GM18517 (cell line): ENCODE data around the gene LRRC28.
A peak's percentile ranks its signal among the peaks of the same experiment; 100 is the strongest.
"Not testable (repeated sequence)": the region's sequence is repeated elsewhere in the genome, so short reads cannot be mapped to it uniquely, and the experiment has no call there.

Experiments
- ATAC-seq: cut with Tn5 transposase; IDR thresholded peaks from one replicate; pipeline ENCODE4 v1.9.1; 2021; ENCODE audit warnings: mild to moderate bottlenecking, moderate library complexity; ENCODE audit not compliant: unreplicated experiment

LRRC28 gene

DNA sequence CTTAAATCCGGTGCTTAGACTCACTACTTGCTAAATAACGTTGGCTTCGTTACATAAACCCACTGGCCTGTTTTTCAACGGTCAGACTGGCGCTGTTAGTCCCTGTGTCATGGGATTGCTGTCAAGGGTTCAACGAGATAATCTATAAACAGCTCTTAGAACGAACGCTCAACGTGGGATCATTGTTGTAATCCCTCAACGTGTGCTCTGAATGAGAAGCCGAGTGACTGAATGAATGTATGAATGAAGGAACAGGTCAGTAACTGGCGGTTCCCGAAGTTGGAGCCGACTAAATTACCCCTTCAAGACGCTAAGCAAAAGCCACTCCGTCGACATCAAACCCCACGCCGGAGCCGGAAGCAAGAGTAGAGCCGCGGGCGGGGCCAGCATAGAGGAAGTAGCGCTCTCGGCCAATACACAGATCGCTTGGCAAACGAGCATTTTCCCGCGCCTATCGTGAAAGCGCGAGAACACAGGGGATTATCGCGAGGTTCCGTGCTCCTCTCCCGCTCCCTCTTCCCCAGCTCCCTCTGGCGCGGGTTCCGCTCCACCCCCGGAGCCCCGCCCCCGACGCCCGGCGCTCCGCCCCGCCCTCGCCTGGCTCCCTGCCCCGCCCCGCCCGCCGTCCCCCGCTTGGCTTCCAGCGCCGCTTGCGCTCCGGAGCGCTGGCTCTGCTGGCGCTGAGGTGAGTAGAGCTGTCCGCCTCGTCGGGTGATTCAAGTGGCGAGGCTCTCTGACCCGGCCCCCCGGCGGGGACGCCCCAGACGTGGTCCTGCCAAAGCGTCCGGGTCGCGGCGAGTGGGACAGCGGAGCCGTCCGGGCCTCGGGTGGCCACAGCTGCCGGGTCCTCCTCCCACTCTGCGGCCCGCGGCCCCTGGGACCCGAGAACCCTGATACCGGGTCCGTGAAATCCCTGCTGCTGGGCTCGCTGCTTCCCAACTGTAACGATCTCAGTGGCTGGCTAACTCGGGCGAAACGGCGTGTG lies at the start of gene LRRC28:
LRRC28 (plus strand) TSS at position 625 of the 985 bp plus-strand sequence. CDS start 4,477 bp downstream, outside the sequence.
- peak; percentile 96 for ATAC-seq

GRCh38 chr15:99202176-99202552 lies 49.1 kb upstream of the LRRC28 start:
- no peak for ATAC-seq

- ATAC-seq, result no peak
These were observed 43.6 kb upstream of the LRRC28 start for GRCh38 chr15:99207672-99208071.

DNA sequence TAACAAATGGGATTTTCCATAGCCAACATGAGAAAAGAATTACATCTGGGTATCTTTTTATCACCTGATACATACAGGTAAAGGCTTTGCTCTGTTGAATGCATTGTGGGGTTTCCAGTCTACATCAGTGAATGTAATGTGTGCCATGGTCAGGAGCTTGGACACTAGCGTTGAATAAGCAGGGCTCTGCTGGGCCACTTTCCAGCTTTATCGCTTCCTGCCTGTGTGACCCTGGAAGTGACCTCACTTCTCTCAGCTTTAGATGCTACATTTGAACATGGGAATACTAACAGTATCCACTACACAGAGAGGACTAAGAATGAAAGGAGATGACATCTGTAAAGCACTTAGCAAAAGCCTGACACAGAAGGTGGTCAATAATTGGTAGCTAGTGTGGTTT lies 42.0 kb upstream of the LRRC28 start:
- no peak for ATAC-seq

DNA sequence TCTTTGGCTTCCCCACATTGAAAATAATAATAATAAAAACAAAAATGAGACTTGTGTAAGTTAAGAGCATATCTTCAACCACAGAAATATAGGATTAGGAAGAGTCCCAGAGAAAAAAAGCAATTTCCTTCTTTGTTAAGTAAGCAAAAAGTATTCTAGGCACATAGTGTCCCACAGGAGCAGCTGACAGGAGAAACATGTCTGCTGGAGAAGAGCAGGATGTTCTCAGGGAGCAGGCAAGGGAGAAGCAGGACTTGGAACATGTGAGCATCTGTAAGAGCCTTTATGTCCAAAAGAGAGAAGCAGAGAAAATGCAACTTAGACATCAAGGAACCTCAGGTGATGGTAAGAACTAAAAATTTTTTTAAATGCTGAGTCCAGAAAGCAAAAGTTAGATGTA lies 40.9 kb upstream of the LRRC28 start:
- no peak for ATAC-seq

DNA sequence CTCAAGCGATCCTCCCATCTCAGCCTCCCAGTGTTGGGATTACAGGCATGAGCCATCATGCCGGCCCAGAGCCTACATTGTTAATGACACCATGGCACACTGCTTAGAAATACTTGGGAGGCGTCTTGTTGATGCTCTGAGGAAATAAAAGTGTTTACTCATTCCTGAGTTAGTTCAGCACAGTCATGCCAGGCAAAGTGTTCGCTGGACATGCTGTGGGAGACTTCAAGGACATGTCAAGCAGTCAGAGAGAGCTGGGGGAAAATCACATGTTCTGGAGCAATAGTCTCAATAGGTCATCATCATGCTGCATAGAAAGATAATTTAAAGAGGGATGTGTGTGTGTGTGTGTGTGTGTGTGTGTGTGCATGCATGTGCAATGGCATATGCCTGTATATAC lies 39.4 kb upstream of the LRRC28 start:
- no peak for ATAC-seq

GRCh38 chr15:99212406-99212805 lies 38.9 kb upstream of the LRRC28 start:
- ATAC-seq, result no peak

DNA sequence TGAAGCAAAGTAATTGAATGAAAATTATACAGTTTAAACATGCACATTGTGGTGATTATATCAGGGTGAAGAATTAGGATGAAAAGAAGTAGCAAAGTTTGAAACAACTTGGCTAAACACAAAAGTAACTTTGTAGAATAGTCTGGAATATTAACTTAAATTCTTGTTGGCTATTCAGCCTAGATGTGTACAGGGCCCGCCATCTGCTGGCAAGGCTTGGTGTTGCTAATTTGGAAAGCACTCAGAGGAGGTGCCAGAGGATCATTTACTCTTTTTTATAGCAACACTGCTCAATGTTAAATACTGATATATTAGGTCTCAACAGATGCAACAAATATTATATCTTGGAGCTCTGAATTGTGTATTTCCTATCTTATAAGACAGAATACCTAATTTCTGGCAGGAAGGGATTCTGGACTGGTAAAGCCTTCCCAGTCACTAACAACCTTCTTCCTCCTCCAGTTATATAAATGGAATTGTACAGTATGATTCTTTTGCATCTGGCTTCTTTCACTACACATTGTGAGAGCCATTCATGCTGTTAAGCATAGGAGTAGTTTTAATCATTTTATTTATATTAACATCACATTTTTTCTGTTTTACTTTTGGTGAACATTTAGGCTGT lies 38.0 kb upstream of the LRRC28 start:
- peak; percentile 59 for ATAC-seq

GRCh38 chr15:99224372-99225214 lies 26.7 kb upstream of the LRRC28 start:
- ATAC-seq, result no peak

DNA sequence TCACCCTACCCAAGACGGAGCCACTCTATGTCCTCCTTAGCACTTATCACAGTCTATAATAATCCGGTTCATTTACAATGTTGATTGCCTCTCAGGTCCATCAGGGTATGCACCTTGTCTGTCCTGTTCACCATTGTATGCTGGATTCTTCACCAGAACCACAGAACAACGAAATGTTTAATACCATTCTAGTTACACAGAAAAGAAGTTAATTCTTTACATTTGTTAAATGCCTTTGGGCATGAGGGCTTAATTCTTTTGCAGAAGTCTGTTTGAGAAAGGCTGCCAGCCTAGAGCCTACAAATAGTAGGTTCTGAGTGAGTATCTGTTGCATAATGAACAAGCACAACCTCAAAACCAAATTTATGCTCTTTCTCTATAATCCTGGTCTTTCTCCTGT lies 24.5 kb upstream of the LRRC28 start:
- no peak for ATAC-seq

DNA sequence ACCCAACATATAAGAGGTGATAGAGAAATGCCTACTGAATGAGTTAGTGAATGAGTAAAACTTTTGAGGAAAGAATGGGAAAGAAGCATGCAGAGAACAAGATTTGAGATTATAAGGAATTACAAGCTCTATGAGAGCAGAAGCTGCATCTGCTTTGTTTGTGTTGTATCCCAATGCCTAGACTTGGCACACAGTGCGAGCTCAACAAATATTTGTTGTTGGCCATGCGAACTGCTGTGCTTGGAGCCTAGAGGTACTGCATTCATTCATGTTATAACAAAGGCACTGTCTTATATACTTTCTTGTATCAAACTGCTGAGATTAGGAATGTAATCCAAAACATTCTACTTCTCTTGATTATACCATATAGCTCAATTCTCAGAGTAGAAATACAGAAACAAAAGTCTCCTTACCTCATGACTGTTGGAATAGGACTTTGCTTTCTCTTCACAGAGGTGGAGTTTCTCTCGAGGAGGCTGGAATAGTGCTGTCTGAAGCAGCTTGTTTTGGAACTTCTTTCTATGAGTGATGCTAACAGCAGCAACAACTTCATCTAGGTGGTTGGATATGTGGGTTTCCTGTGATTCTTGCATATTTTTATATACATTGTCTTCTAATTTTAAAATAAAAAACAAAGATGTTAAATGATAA lies 23.0 kb upstream of the LRRC28 start:
- no peak for ATAC-seq

DNA sequence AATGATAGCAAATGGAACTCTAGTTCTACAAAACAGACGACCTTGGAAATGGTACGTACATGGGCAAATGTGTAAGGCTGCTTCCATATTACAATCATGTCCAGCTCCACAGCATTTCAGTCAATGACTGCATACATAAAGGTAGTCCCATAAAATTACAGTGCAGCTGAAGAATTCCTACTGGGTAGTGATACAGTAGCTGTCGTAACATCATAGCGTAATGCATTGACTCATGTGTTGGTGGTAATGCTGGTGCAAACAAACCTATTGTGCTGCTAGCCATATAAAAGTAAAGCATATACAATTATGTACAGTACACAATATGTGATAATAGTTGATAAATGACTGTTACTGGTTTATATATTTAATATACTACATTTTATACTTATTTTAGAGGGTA lies 20.4 kb upstream of the LRRC28 start:
- no peak for ATAC-seq

GRCh38 chr15:99232740-99233139 lies 18.5 kb upstream of the LRRC28 start:
- ATAC-seq, result no peak

- not testable (repeated sequence) for ATAC-seq
These were observed 17.1 kb upstream of the LRRC28 start for GRCh38 chr15:99234160-99234559.

- no peak for ATAC-seq
These were observed 12.4 kb upstream of the LRRC28 start for GRCh38 chr15:99238849-99239248.

- peak; percentile 91 for ATAC-seq
These were observed 11.6 kb upstream of the LRRC28 start for GRCh38 chr15:99239545-99240198.

- no peak for ATAC-seq
These were observed 9.5 kb upstream of the LRRC28 start for GRCh38 chr15:99241752-99242151.

DNA sequence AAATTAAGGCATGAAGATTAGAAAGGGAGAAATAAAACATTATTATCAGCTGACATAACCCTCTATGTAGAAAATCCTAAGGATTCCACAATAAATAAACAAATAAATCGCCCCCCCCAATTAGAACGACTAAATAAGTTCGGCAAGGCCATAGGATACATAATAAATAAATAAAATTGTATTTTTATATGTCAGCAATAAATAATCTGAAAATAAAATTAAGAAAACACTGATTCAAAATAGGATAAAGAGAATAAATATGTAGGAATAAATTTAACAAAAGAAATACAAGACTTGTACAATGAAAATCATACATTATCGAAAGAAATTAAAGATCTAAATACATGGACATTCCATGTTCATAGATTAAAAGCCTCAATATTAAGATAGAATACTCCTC lies 7.0 kb upstream of the LRRC28 start:
- ATAC-seq, result no peak

GRCh38 chr15:99247062-99247461 lies 4.2 kb upstream of the LRRC28 start:
- ATAC-seq, result no peak

DNA sequence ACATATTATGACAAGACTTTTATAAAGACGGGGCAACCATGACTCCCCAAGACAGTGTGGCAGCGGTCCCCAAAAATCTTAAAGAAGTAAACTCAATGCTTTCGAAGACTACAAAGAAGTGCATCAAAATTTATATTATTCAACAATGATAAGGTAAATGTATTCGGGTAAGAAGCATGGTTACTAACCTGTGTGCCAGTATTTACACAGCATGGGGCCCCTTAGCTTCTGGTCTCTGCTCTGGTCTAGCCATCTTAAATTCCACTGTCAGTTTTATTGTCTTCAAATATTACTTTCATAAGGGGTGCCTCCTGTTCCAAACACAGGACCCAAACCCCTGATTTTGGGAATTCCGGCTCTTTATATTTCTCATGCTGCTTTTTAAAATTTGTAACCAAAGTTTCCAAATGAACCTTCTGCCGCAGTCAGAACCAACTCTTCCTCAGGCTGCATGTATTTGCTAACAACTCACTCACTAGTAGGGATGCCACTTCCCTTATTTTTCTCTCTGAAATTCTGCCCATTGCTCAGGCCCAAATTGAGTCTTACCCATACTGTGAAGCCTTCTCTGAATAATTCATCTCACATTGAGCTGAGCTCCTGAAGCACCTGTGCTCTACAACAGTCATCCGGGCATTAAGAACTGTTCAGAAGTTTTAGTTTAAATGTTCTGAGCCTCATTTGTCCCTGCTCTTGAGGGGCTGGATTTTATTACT lies 3.1 kb upstream of the LRRC28 start:
- ATAC-seq, result no peak
